B cell (primary cell): ENCODE data around the gene TEX9. TPM values are rescaled to one million over a fixed set of nuclear protein-coding genes. Genes with fewer than 3 reads are reported as not detected.
A peak's percentile ranks its signal among the peaks of the same experiment; 100 is the strongest.

ENCODE experiments used
- ATAC-seq: fragments of 200-7000 bp; cut with Tn5 transposase; one replicate; pipeline ENCODE4 v1.10.0; 2021; ENCODE audit warnings: low read depth, mild to moderate bottlenecking, moderate number of reproducible peaks, moderate library complexity
- CTCF ChIA-PET: fragments of 350-600 bp; sonication (Branson Sonifier 250); formaldehyde crosslinking; loops from one replicate; lab custom pipeline; 2021; ENCODE audit warnings: antibody characterized with exemption, inconsistent platforms; lab: Charles Lee
- POLR2A ChIA-PET: fragments of 350-600 bp; sonication (Branson Sonifier 250); formaldehyde crosslinking; loops from one replicate; lab custom pipeline; 2021; ENCODE audit warnings: antibody characterized with exemption; lab: Charles Lee
- DNase-seq: peaks from one replicate; pipeline ENCODE4 v3.0.0; 2013
- H2AFZ ChIP-seq: 2 replicates; pipeline ENCODE4 v1.6.1; 2012; ENCODE audit warnings: mild to moderate bottlenecking, low read depth, low read length; ENCODE audit not compliant: insufficient read depth, poor library complexity, severe bottlenecking
- H3K27ac ChIP-seq, 2 donors: 1 replicate in 1 of 2; 2 replicates in 1 of 2; pipeline ENCODE4 v1.5.1; 2012 to 2013; ENCODE audit warnings: low read length in 2 of 2, mild to moderate bottlenecking in 2 of 2, moderate library complexity in 1 of 2
- H3K27me3 ChIP-seq, 4 experiments: fragments of 200-600 bp in 1 of 4; sonication (generic) in 1 of 4; replicated peaks in 1 of 4; 1 replicate in 2 of 4; 2 replicates in 2 of 4; pipeline versions ENCODE4 v1.6.1 to v1.7.0; 2013 to 2016; ENCODE audit warnings: low read length in 3 of 4, mild to moderate bottlenecking in 2 of 4, mixed read lengths in 1 of 4, moderate library complexity in 1 of 4; ENCODE audit not compliant: insufficient read depth in 4 of 4, control insufficient read depth in 3 of 4; ENCODE audit errors: control extremely low read depth in 1 of 4
- H3K36me3 ChIP-seq, 2 experiments: replicated peaks in 1 of 2; 1 replicate in 1 of 2; 2 replicates in 1 of 2; pipeline versions ENCODE4 v1.6.1 to v1.7.1; 2013; ENCODE audit warnings: low read length in 1 of 2; ENCODE audit not compliant: insufficient read depth in 2 of 2, control insufficient read depth in 1 of 2; ENCODE audit errors: control extremely low read depth in 1 of 2, extremely low read depth in 1 of 2
- H3K4me1 ChIP-seq, 2 donors: fragments of 200-600 bp in 1 of 2; sonication (generic) in 1 of 2; 1 replicate in 1 of 2; 2 replicates in 1 of 2; pipeline versions ENCODE4 v1.5.1 to v1.6.1; 2013 to 2017; ENCODE audit warnings: low read length in 2 of 2; ENCODE audit not compliant: control insufficient read depth in 2 of 2, insufficient read depth in 2 of 2
- H3K4me2 ChIP-seq: replicated peaks from 2 replicates; pipeline ENCODE3; 2012; ENCODE audit warnings: mild to moderate bottlenecking, low read depth, low read length; ENCODE audit not compliant: poor library complexity, severe bottlenecking
- H3K4me3 ChIP-seq, 5 experiments: fragments of 200-600 bp in 1 of 5; sonication (generic) in 1 of 5; 1 replicate in 3 of 5; 2 replicates in 2 of 5; pipeline versions ENCODE4 v1.5.1 to v1.7.0; 2011 to 2016; ENCODE audit warnings: low read length in 4 of 5, mild to moderate bottlenecking in 4 of 5, low read depth in 2 of 5, control low read depth in 1 of 5, moderate library complexity in 1 of 5; ENCODE audit not compliant: insufficient read depth in 1 of 5; ENCODE audit errors: control extremely low read depth in 1 of 5, extremely low read depth in 1 of 5
- H3K79me2 ChIP-seq: fragments of 200-600 bp; sonication (generic); one replicate; pipeline ENCODE4 v1.6.0; 2016; ENCODE audit warnings: low read length; ENCODE audit not compliant: control insufficient read depth, insufficient read depth
- H3K9ac ChIP-seq: fragments of 200-600 bp; sonication (generic); 2 replicates; pipeline ENCODE4 v1.6.1; 2017; ENCODE audit warnings: mild to moderate bottlenecking, low read length, moderate library complexity
- H3K9me3 ChIP-seq, 3 donors: one replicate each; pipeline versions ENCODE4 v1.6.1 to v1.7.1; 2013; ENCODE audit warnings: low read length in 2 of 3; ENCODE audit not compliant: control insufficient read depth in 2 of 3, insufficient read depth in 1 of 3; ENCODE audit errors: control extremely low read depth in 1 of 3
- H4K20me1 ChIP-seq: 2 replicates; pipeline ENCODE4 v1.6.0; 2012; ENCODE audit warnings: mild to moderate bottlenecking, low read length; ENCODE audit not compliant: insufficient read depth, control insufficient read depth, poor library complexity, severe bottlenecking
- H3K27ac Mint-ChIP-seq: one replicate; pipeline ENCODE4 v1.8.0; 2021; ENCODE audit warnings: mixed read lengths
- H3K27me3 Mint-ChIP-seq: one replicate; pipeline ENCODE4 v1.8.0; 2021; ENCODE audit warnings: mixed read lengths
- H3K4me1 Mint-ChIP-seq: one replicate; pipeline ENCODE4 v1.8.0; 2021; ENCODE audit warnings: mixed read lengths
- H3K4me3 Mint-ChIP-seq: one replicate; pipeline ENCODE4 v1.8.0; 2021; ENCODE audit warnings: mixed read lengths
- H3K9me3 Mint-ChIP-seq: one replicate; pipeline ENCODE4 v1.8.0; 2022; ENCODE audit warnings: mixed read lengths; ENCODE audit not compliant: insufficient read depth
- CTCF ChIP-seq: fragments of 200-600 bp; IDR thresholded peaks from one replicate; pipeline ENCODE4 v1.8.0; 2022; ENCODE audit warnings: antibody characterized with exemption, mild to moderate bottlenecking
- EZH2 ChIP-seq: IDR thresholded peaks from 2 replicates; pipeline ENCODE4 v1.6.1; 2012; ENCODE audit warnings: borderline replicate concordance, low read depth, mild to moderate bottlenecking, moderate library complexity, low read length; ENCODE audit not compliant: insufficient read depth, poor library complexity, severe bottlenecking
- WGBS: methylation state at CpG from one replicate; pipeline ENCODE4 v1.1.5; 2013; ENCODE audit warnings: missing lambda C conversion rate; ENCODE audit not compliant: insufficient coverage; 5-methylcytosine and 5-hydroxymethylcytosine counted together
- intact Hi-C: fragments of 100-400 bp; cut with micrococcal nuclease; formaldehyde crosslinking; loops from one replicate; pipeline ENCODE4 v1.10.0; 2022
- polyA plus RNA-seq: library from polyadenylated mRNA; depleted of rRNA; stranded (reverse); fragments of >200 nt; gene quantifications from 2 replicates; pipeline ENCODE4 v1.2.3, GENCODE V29; 2012
- total RNA-seq, 2 donors: library from RNA; stranded (reverse); fragments of 120-200 nt in 1 of 2; gene quantifications; 1 replicate in 1 of 2; 2 replicates in 1 of 2; pipeline versions ENCODE4 v1.2.3 to v1.2.4, GENCODE V29; 2013 to 2022

The TEX9 gene
- total and polyA plus RNA-seq, 2 donors (not counting 1 experiment from before 2014, with no cell fraction given): 7.6 to 43.1 TPM

GRCh38 chr15:56467616-56468015 lies 102.4 kb downstream of the TEX9 start:
- Mint-ChIP-seq H3K27me3 (no peaks in the 10 kb centered on the region), H3K4me3 (no peak overlapping the region), H3K27ac (no peak overlapping the region), H3K9me3 (no peaks in the 10 kb centered on the region), H3K4me1 (peaks cover 19% of the 10 kb centered on the region)
- no peaks in the 10 kb centered on the region for H3K27me3 ChIP-seq
- H3K9ac ChIP-seq: no peak overlapping the region
- H3K27ac ChIP-seq: no peak overlapping the region
- H3K4me1 ChIP-seq: peaks cover 4 to 12% of the 10 kb centered on the region in 2 donors
- no peaks in the 10 kb centered on the region for H4K20me1 ChIP-seq
- no CpG with 5 or more reads among the region's 3 CpGs for whole genome bisulfite sequencing
- ChIA-PET CTCF (interaction anchor here (0.5 to 2.0 kb wide), 4 partner anchors 24 to 223 kb away, joined by 3 to 7 read pairs (median 4); no protein-coding TSS in a partner anchor), POLR2A (no interaction called here)
- ATAC-seq (no peak), DNase-seq (no peak)
- no peaks in the 10 kb centered on the region for H3K79me2 ChIP-seq
- intact Hi-C loops: loop anchor here (5.0 kb wide), 2 partner anchors 835 to 970 kb away; no protein-coding TSS in a partner anchor
- H3K4me2 ChIP-seq: no peak overlapping the region
- no peaks in the 10 kb centered on the region for H3K9me3 ChIP-seq
- H3K4me3 ChIP-seq: no peak overlapping the region
- peak overlapping the region; percentile 67 for H2AFZ ChIP-seq
- TF ChIP-seq CTCF: no peak
- no peak for TF ChIP-seq EZH2
- no peaks in the 10 kb centered on the region for H3K36me3 ChIP-seq

DNA sequence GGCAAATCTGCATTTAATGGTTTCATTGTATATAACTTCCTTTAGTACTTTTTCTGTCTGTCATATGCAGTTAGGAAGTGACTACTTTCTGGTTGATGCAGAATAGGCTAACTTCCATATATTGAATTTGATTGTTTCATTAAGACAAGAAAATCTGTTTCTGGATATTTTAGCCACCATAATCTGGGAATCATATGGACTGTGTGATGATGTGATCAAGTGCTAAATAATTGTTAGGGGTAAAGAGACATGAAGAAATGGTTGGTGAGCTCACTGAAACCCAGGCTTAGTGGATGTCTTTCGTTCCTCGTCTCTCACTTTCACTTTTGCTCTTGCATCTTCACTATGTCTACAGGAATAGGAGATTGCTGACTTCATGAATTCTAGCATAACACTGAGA lies 103.2 kb downstream of the TEX9 start:
- peaks cover 4 to 12% of the 10 kb centered on the region in 2 donors for H3K4me1 ChIP-seq
- no peaks in the 10 kb centered on the region for H4K20me1 ChIP-seq
- H3K4me3 ChIP-seq: peak overlapping the region; percentile 14 to 59 (median 42)
- peak overlapping the region; percentile 72 for H3K4me2 ChIP-seq
- Mint-ChIP-seq H3K27ac (peak overlapping the region; percentile 77), H3K27me3 (no peaks in the 10 kb centered on the region), H3K9me3 (no peaks in the 10 kb centered on the region), H3K4me3 (peak overlapping the region; percentile 86), H3K4me1 (peaks cover 19% of the 10 kb centered on the region)
- DNase-seq (peak; percentile 62), ATAC-seq (no peak)
- H3K79me2 ChIP-seq: no peaks in the 10 kb centered on the region
- ChIA-PET POLR2A (no interaction called here), CTCF (interaction anchor here (0.5 to 2.0 kb wide), 5 partner anchors 10 to 224 kb away, joined by 3 to 7 read pairs (median 3); no protein-coding TSS in a partner anchor)
- peak overlapping the region; percentile 67 for H2AFZ ChIP-seq
- intact Hi-C loops: loop anchor here (5.0 kb wide), 2 partner anchors 834 to 971 kb away; no protein-coding TSS in a partner anchor
- peak overlapping the region; percentile 62 for H3K9ac ChIP-seq
- H3K27me3 ChIP-seq: no peaks in the 10 kb centered on the region
- H3K27ac ChIP-seq: peak overlapping the region; percentile 43 to 58
- no CpG with 5 or more reads among the region's 2 CpGs for WGBS
- H3K9me3 ChIP-seq: no peaks in the 10 kb centered on the region
- TF ChIP-seq EZH2: no peak
- TF ChIP-seq CTCF: no peak
- H3K36me3 ChIP-seq: no peaks in the 10 kb centered on the region
